Measurements from ENCODE around the gene NCKAP1.

- TF ChIP-seq RARB (CRISPR knock-in tag; IDR thresholded peaks at IDR 0.05) (no peak), ARNTL (CRISPR knock-in tag; IDR thresholded peaks at IDR 0.05; ENCODE audit: borderline replicate concordance, low read depth) (no peak), ZC3H10 (CRISPR knock-in tag; IDR thresholded peaks at IDR 0.05) (no peak)
- TF ChIP-seq, protein P1, sequence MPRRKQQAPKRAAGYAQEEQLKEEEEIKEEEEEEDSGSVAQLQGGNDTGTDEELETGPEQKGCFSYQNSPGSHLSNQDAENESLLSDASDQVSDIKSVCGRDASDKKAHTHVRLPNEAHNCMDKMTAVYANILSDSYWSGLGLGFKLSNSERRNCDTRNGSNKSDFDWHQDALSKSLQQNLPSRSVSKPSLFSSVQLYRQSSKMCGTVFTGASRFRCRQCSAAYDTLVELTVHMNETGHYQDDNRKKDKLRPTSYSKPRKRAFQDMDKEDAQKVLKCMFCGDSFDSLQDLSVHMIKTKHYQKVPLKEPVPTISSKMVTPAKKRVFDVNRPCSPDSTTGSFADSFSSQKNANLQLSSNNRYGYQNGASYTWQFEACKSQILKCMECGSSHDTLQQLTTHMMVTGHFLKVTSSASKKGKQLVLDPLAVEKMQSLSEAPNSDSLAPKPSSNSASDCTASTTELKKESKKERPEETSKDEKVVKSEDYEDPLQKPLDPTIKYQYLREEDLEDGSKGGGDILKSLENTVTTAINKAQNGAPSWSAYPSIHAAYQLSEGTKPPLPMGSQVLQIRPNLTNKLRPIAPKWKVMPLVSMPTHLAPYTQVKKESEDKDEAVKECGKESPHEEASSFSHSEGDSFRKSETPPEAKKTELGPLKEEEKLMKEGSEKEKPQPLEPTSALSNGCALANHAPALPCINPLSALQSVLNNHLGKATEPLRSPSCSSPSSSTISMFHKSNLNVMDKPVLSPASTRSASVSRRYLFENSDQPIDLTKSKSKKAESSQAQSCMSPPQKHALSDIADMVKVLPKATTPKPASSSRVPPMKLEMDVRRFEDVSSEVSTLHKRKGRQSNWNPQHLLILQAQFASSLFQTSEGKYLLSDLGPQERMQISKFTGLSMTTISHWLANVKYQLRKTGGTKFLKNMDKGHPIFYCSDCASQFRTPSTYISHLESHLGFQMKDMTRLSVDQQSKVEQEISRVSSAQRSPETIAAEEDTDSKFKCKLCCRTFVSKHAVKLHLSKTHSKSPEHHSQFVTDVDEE (CRISPR knock-in tag; IDR thresholded peaks at IDR 0.05) = no peak
These were observed 13.7 kb downstream of the NCKAP1 start for GRCh38 chr2:183024339-183025095.
